Limb (tissue), 2 donors: ENCODE results near the gene PRPF18.

ENCODE experiments used
- DNase-seq, 2 donors: peaks; one replicate each; pipeline ENCODE4 v3.0.0-alpha.2; 2016; ENCODE audit errors: extremely low spot score in 2 of 2

PRPF18 gene

DNA sequence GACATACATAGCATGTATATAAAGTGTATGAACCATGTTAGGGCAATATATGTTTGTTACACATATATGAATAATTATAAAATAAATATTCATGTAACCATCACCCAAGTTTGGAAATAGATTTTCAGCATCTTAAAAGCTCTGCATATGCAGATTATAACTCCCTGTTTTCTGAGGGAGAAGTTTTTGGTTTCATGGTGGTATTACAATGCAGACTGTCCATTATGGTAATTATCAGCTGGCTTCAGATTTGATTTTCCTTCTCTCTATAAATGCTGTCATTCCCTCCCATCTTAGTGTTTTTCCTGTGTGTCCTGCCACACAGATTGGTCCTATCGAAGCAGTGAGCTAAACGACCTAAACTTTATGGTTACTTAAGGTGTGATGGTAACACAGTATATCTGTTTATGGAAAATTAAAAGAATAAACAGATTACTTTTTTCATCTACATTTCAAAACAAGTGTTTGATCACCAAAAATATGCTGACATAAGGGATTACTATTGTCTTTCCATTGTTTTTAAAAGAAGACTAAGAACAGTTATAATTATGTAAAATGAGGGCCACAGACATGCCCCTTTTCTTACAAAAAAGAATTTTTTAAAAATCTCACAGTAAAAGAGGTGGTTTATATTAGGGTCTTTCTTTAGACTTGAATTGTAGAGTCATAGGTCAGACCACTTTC lies 17.7 kb downstream of the PRPF18 start:
- DNase-seq = no peak

DNA sequence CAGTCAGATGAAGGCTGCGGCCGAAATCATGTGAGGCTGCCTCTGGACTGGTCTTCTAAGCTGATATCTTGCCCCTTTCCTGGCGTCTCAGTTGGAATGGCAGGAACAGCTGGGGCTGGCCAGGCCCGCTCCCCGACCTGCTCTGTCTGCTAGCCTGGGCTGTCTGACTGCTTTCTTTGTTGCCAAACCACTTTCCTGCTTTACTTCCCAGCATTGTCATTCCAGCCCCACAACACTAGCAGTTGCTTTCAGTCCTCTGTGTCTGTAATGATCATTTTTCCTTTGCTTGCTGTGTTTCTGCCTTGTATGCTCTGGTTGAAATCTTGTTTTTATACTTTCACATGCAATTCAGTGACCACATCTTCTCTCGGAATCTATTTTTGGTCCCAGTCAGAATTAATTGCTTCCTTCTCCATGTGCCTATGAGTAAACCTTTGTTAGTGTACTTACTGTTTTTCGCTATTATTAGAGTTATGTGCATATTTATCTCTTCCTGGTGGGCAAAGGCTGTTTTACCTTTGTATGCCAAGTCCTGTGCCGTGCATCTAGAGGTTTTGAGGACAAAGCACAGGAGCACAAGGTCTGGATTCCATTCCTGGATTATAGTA lies 21.6 kb downstream of the PRPF18 start:
- DNase-seq = peak; percentile 51 to 55

DNA sequence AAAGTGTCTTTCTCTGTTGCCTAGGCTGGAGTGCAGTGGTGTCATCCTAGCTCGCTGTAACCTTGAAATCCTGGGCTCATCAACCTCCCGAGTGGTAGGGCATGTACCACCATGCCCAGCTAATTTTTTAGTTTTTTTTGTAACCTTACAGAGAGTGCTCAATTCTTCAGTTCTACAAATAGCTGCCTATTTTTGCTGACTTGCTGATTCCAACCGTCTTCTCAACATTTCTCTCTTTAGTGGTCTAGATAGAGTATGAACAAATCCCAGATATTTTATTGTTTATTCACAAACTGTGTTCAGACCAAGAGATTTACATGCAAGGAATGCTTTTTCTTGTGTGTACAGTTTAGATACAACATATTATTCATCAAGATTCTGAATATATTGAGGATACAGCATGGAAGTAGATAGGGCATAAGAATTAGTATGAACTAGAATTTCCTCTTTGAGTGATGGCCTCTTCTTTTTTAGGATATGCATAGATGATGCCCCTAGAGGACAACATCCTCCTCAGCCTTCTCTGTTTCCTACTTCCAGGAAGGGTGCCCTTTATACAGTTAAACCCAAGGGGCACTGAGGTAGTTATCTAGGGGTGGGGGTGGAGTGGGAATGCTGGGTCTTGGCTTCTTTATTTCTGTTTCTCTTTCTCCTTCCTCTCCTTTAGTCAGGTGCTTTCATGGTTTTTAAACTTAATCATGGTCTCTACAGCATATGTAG lies 26.0 kb downstream of the PRPF18 start:
- no peak for DNase-seq

DNA sequence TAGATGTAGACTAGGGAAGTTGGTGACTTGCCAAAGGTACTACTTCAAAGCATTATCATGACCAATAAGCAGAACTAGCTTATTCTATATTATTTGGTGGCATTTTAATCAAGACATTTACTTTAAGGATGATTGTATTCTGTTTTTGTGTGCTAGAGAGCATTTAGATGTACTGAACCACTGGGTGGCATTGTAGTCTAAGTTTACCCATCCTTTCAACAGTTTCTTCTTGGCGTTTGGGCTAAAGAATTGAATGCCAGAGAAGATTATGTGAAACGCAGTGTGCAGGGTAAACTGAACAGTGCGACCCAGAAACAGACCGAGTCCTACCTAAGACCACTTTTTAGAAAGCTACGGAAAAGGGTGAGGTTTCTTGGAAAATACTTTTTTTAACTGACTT lies 26.8 kb downstream of the PRPF18 start:
- DNase-seq = peak in 1 of 2 donors; percentile 77

DNA sequence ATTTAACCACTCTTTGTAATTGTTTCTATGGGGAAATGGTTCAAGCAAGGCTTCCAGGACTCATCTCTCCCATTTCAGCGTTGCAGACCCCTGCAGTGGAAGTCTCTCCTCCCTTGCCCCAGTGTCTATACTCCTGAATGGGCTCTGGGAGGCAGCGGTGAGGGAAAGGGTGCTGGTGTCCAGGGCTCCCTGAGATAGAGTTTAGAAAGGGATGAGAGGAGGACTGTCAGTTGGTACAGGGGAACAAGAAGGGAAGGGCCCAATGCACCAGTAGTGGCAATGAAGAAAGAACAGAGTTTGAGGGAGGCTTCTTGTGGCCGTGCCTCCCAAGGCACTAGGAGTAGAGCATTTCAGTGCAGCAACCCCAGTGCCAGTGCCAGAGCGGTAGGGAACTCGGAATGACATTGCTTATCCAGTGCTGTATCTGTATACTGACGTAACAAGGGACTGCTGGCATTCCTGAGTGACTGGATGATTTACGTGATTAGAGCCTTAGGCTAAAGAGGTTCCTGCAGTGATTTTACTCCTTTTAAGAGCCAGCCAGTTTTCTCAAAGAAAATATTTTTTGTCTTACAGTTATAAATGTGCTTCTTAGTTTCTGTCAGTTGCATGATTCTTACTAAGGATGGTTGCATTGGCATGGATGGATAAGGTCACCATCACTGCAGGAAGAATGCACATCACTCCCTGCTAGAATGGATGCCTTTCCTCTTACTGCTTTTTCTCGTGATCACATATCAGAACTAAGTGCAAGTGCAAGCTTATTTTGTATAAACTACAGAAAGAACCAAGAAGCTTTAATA lies 28.0 kb downstream of the PRPF18 start:
- no peak for DNase-seq

DNA sequence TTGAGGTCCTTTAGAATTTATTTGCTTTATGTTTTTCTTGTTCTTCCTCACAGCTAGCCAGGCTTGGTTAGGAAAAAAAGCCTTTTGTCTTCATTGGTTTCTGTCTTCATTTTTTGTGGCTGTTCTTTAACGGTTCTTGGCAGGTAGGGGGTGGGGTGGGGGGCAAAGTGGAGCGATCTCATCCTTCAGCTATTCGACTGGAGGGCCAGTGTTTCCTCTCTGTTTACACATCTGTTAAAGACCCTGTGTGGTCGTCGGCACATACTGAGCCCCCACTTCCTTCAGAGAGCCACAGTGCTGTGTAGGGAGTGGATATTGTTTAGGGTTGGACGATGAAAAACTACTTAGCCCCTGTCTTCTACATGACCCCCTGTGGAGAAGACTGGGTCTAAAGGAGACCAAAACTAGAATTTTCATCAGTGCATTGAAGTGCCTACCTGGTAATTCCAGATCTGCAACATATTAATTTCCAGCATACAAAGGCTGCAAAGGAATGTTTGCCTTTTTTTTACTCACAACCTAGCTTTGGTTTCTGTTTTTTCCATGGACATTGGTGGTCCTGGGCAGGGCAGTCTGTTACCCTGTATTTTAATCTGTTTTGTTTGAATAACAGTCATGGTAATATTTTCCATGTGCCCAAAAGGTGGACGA lies 29.0 kb downstream of the PRPF18 start:
- no peak for DNase-seq

DNA sequence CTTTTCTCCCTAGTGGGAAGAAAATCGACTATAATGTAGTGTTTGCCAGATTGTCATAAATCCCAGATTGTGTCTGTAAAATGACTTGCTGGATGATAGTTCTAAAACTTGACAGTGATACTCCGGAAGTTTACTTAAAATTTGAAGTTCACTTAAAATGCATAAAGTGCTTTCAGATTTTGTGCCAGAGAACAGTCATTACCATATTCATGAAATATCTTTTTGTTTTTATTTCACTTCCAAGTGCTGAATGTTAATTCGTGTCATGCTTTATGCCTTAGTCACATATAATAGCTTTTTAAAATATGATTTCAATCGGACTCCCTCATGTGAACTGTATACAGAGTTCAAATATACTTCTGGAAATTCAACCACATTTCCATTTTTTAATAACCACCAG lies 30.4 kb downstream of the PRPF18 start:
- DNase-seq = no peak

DNA sequence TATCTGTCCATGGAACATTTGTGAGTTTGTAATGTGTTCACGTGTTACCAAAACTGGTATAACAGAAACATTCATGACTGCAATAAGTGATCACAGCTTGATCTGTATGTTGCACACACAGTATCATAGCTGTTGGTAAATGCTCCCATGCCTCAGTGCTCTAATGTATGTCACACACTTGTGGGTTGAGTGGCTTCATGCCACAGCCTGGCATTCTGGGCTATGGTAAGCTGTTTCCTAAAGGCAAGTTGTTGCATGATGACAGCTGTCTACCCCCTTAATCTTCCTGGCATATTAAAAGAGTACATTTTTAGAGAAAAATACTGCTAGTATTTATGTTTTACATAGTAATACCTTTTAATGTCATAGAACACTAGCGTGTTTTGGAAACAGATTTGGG lies 35.2 kb downstream of the PRPF18 start:
- DNase-seq = no peak

DNA sequence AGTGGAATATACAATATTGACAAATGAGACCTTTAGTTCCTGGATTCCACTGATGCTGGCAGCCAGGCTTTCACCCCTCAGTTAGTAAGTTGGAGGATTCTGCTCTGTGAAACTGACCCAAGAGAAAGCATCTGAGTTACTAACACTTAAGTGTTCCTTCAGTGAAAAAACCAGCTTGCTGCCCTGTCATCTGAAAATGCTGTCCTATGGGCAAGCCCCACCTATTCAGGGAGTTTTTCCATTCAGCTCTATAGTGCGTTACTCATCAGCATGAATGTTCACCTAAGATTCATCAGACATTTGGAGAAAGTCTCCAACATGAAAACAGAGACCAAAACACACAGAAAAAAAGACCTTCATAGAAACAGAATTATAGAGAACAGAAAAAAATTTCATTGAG lies 37.9 kb downstream of the PRPF18 start:
- no peak for DNase-seq

DNA sequence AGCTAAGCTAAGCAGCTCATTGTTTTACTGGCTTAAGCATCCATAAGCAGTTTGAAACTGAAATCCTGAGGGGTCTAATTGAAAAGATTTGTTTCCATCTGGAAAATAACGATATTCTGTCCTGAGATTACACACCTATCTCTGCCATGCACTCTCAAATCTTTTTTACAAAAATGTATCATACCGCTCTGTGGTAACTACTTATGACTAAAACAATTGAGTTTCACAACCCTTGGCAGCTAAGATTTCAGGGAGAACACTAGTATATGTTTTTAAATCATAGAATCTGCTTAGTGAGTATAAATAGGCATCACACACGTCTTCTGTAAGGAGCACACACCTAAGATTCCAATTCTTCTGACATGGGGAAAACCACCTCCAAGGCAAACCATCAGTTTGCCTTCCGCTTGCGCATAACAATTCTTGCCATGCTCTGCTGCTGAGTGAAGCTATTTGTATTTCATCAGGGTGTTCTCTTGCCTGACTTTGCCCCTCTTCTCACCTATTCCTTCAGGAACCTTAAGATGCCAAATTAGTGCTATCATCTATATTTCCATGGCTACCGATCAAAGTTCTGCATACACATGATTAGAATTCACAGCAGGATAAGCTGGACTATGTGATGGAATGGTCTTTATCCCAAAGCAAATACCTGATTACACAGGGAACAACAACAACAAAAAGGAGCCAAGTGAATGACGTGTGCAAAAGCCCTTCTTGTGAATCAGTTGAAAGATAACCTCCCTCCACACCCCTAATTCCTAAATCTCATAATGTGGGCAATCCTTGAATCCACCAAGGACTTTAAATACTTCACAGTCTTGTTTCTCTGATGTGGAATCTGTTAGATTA lies 40.9 kb downstream of the PRPF18 start:
- no peak for DNase-seq

DNA sequence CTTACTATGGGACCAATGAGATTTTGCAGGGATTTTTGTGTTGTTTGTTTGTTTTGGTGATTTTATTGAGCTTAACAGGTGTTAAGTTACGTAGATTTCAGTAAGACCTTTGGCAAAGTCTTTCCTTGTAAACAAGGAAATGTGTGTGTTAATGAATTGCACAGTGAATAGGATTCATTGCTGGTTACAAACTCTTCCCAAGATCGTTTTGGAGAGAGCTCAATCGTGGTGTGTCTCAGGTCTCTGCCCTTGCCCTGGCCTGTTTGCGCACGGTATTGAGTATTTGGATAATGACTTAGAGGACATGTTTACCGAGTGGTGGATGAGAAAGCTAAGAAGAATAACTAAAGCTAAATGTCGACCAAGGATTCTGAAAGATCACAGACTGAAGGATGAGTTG lies 41.9 kb downstream of the PRPF18 start:
- no peak for DNase-seq

DNA sequence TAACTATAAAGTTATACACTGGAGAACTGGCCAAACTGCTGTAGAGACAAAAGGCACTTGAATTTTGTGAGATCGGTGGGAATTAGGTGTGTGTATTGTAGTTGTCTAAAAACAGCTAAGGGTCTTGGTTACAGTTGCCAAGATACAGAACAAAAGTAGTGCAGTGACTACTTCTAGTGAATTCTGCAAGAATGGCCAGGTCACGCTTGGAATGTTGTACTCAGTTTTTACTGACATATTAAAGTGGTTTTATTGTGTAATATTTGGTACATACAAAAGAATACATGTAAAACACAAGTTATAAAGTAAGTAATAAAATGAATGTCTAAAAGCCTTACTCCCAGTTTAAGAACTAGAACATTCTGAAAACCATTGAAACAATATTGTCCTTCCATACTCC lies 42.4 kb downstream of the PRPF18 start:
- no peak for DNase-seq

DNA sequence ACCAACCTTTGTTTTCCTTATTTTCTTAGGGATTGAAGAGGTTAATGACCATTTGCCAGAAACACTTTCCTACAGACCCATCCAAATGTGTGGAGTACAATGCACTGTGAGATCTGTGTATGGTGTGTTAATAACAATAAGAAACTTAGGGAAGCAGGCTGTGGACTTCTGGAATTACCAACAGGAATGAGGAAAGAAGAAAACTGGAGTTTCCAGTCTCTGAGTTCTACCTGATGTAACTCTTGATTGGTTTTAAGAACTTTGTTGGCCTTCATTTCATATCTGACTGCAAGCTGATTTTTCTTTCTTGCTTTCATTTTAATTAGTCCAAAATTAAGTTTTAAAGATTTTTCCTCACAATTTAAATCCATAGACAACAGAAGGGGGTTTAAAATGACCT lies 43.5 kb downstream of the PRPF18 start:
- no peak for DNase-seq

DNA sequence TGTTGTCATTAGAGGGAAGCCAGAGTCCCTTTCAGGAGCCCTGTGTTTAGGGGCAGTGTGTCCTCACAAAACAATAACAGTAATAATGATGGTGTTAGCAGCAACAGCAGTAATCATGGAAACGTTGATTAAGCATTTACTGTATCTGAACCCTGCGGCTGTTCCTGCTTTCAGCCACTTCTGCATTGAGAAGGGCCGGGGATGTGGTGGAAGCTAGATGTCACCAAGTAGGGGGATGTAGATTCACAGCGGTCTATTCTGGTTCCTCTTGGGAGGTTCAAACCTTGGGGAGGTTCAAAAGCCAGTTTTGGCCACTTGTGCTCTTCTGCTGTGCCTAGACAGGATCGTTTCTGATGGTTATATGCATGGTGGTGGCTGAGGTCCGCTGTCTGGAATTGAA lies 44.8 kb downstream of the PRPF18 start:
- no peak for DNase-seq

DNA sequence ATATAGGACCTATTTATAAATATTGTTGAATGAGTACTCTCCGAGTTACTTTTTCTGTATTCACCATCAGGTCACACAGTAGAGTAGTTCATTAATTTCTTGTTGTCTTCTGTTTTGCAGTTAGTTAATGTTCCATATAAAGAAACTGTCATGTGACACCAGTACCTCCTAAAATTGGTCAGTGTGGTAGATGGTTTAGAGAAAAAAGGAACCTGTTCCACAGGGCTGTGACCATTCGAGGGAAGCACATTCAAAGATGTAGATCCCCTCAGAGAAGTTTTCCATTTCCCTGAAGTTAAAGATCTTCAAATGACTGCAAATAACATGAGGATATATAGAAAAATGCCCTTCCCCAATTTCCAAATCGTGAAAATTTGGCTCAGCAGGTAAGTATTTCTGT lies 45.7 kb downstream of the PRPF18 start:
- no peak for DNase-seq

DNA sequence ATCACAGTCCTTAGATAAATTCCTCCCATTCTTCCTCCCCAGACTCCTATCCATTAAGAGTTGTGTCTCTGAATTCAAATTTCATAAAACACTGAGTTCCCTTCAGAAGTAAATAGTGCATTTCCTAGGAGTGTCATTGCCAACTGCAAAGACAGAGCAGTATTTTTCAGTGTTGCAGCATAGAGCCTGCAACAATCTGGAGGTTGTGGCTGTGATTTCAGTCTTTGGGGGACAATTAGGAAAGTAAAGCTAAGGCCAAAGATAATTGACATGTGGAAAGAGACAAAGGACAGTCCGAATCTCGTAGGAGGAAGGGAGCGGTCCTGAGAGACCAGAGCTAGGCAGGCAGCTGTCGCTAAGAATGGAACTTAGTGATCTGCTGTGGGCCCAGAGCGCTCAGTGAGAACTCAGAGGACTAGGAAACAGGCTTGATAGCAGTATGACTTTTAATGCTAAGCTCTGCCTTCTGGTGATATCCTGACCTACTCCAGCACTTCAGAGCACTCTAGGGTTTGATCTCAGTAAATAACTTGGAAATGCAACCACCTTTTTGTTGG lies 46.2 kb downstream of the PRPF18 start:
- DNase-seq = peak in 1 of 2 donors; percentile 71

DNA sequence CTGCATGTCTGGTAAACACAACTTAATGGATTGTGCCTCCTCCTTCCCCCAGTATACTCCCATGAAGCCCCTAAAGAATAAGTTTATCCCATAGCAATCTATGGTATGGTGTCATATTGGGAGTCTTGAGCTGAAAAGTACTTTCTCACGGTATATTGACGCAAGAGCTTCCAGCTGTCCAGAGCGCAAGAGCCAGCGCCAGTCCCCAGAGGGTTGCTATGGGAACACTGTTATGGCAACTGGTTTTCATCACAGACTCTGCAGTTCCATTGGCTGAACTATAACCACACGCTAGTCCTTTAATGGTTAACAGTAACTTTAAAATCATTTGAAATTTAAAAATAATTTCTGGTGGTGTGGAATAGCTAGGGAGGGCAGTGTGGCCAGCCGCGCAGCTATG lies 46.9 kb downstream of the PRPF18 start:
- peak; percentile 80 to 94 for DNase-seq

DNA sequence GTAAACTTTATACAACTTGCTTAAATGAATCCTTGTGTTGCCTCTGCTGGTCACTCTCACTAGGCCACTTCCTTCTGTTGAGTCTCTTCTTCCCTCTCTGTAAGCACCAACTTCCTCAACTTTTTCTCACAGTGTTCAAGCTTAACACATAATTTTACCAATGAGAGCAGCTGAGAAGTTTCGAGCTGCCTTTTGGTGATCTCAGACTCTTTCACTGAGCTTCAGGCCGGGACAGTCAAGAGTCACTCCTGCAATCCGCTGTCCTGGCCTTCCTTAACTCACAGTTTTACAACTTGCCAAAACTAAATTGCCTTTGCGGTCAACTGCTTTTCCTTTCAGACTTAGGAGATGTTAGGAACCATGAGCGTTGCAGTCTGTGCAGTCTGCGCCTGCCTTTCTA lies 47.4 kb downstream of the PRPF18 start:
- DNase-seq = peak in 1 of 2 donors; percentile 32

DNA sequence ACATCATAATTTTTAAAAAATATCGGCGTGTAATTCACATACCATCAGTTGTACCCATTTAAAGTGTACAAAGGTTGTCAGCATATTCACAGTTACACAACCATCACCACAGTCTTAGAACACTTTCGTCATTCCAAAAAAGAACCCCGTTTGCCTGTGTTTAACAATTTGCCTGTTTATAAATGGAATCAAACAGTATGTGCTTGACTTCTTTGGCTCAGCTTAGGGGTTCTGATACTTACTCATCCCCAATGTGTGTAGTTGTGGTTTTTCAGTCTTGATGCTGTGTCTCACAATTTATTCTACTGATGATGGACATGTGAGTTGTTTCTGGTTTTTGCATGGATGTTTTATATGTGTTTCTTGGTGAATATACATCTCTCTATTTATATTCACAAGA lies 50.0 kb downstream of the PRPF18 start:
- DNase-seq = no peak

DNA sequence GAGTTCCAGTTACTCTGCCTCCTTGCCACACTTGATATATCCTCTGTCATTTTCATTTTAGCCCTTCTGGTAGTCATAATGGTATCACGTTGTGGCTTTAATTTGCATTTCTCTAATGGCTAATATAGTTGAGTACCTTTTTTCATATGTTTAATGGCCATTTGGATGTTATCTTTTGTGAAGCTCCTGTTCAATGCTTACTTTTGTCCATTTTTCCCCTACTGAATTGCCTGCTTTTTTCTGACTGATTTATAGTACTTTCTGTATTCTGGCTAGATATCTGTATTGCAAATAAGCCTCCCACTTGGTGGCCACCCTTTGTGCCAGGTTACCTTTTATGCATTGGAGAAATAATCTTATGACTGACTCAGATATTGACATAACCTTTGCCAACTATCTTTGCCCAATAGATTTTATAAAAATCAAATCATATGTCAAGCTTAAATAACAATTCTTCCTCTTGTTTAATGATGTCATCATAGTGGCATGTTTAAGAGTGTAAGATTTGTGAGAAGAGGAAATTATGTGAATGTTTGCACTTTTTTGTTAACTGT lies 50.6 kb downstream of the PRPF18 start:
- no peak for DNase-seq
